Measurements from ENCODE around the gene TYW1. TPM values are rescaled to one million over a fixed set of nuclear protein-coding genes. Genes with fewer than 3 reads are reported as not detected.
A peak's percentile ranks its signal among the peaks of the same experiment; 100 is the strongest.
"Not testable (repeated sequence)": the region's sequence is repeated elsewhere in the genome, so short reads cannot be mapped to it uniquely, and the experiment has no call there.

The TYW1 gene
- total RNA-seq, 1 experiment from 2014 or later, result 43.1 TPM

- DNase-seq (ENCODE audit: low read depth), result not testable (repeated sequence)
Observed at GRCh38 chr7:67248364-67248763, 251.7 kb downstream of the TYW1 start.

- DNase-seq (ENCODE audit: low read depth), result no peak
Observed at GRCh38 chr7:67251986-67252558, 255.4 kb downstream of the TYW1 start.

GRCh38 chr7:67255076-67255475 lies 258.4 kb downstream of the TYW1 start:
- DNase-seq (ENCODE audit: low read depth), result not testable (repeated sequence)

- DNase-seq (ENCODE audit: low read depth), result not testable (repeated sequence)
Observed at GRCh38 chr7:67257779-67258178, 261.1 kb downstream of the TYW1 start.

GRCh38 chr7:67259363-67259762 lies 262.7 kb downstream of the TYW1 start:
- DNase-seq (ENCODE audit: low read depth), result not testable (repeated sequence)

- DNase-seq (ENCODE audit: low read depth), result peak; percentile 33
Observed at GRCh38 chr7:67260166-67260586, 263.5 kb downstream of the TYW1 start.

- not testable (repeated sequence) for DNase-seq (ENCODE audit: low read depth)
Observed at GRCh38 chr7:67264000-67264399, 267.4 kb downstream of the TYW1 start.

- DNase-seq (ENCODE audit: low read depth), result not testable (repeated sequence)
Observed at GRCh38 chr7:67266070-67266469, 269.4 kb downstream of the TYW1 start.

GRCh38 chr7:67267914-67268313 lies 271.3 kb downstream of the TYW1 start:
- DNase-seq (ENCODE audit: low read depth), result peak; percentile 51

GRCh38 chr7:67269916-67270315 lies 273.3 kb downstream of the TYW1 start:
- not testable (repeated sequence) for DNase-seq (ENCODE audit: low read depth)

Other genes starting within 250 kb of the TYW1 start
- gene TMEM248, start 75.6 kb upstream of the TYW1 start, total RNA-seq (2014; rRNA removed; shearing (Covaris generic)), result 146 and 150 TPM in 2 replicates
- 185 and 206 TPM in 2 replicates for gene SBDS, start 1.2 kb upstream of the TYW1 start, total RNA-seq (2014; rRNA removed; shearing (Covaris generic))

All from Daoy (cell line).